ENCODE results near the gene HOXA9.

The HOXA9 gene

DNA sequence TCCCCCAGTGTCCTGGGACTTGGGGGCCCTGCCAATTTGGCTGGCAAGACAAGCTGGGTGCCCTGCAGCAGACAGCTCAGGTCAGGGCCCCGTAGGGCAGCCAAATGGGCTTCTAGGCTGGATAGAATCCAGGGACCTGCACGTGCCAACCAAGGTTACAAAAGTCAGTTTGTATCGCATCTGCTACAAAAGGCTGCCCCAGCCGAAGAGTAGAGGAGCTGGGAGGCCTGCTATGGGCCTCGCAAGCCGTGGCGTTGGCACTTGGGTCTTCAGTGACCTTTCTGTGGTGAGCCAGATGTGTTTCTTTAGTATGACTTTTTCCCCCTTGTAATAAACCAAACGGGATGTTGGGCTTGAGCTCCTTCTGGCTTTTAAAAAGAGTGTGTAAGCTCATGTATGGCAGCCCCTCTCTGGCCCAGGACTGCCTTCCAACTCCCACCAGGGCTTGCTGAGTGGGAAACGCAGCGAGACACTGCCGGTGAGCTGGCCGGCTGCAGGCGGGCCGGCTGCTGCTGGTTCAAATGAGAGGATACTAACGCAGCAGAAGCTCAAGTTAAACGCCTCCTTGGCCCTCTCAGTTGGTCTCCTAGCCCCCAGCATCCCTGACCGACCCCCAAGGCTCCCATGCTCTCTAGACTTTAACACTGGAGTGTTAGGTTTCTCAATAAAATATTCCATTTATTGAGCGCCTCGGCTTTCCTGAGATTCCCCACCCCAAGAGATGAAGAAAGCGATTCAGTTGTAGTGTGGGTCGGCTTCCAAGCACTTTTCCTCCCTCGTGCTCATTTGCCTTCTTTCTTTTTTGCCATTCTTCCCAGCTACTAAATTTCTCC, 11.8 kb upstream of the HOXA9 start:
- DNase-seq (ENCODE audit: low read depth in 2 of 2): no peak

- no peak for DNase-seq (ENCODE audit: low read depth in 2 of 2)
Measured at GRCh38 chr7:27176524-27176845, 11.1 kb upstream of the HOXA9 start.

DNA sequence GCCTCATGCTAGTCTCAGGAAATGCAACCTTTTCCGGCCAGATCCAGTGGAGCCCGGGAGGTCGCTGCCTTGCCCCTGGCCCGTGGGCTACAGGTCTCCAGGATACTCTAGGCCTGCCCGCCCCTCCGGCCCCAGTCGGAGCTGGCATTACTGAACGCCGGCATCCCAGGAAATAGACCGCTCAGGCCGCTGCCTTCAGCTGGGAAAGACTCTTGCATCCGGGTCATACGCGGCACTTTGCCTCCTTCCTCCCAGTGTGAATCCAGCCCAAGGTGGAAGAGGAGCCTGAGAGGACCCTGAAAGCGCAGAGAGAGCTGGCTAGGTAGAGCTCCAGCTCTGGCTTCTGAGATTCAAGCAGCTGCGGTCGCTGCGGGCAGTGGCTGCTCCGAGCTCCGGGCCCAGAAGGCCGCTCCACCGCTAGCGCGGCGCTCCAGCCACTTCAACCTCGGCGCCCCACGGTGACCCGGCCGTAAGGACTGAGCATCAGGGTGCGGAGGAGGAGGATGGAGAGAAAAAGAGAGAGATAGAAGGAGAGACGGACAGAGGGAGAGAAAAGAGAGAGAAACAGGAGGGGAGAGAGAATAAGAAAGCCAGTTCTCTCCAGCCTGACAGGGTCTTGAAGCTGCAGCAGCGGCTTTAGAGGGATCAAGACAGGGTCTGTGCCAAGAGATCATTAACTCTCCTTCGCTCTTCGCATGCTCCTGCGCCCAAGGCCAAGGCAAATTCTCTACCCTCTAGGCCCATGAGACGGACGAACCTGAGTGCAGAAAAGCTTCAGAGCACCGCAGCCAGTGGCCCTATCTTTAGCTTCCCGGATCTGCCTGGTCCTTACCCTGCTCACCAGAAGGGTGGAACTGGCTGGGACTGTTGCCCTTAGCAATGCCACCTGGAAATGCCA, 10.5 kb upstream of the HOXA9 start:
- DNase-seq (ENCODE audit: low read depth in 2 of 2): no peak

DNA sequence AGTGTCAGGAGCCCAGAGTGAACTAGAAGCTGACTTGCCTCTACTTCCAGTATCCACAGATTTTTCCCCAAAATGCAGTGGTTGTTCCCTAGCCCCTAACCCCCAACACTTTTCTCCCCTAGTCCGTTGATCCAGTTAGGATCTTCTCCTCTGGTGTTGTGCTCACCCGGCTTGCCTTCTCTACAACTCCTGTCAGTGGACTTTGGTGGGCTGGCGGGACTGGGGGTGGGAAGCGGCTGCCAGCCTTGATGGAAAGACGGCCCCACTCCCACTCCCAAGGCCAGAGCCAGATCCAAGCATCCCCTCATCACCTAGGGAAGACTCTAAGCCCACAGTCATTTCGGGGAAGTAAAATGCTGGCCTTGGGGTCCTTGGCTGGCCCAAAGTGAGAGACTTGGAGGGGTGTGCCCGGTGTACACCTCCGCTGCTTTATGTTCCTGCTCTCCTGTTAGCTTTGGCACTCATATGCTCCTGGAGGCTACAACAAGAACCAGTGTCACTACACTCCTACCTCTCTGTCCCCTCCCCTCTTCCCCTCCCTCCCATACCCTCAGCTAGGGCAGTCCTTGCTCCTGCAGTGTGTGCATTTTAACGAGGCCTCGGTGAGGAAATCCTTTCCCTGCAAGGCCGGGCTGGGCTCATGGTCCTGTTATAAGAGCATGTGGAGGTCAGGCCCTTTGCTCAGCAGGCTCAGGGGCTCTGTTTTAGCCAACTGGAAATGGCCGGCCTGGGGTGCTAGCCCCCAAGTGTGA, 9.7 kb upstream of the HOXA9 start:
- no peak for DNase-seq (ENCODE audit: low read depth in 2 of 2)

DNA sequence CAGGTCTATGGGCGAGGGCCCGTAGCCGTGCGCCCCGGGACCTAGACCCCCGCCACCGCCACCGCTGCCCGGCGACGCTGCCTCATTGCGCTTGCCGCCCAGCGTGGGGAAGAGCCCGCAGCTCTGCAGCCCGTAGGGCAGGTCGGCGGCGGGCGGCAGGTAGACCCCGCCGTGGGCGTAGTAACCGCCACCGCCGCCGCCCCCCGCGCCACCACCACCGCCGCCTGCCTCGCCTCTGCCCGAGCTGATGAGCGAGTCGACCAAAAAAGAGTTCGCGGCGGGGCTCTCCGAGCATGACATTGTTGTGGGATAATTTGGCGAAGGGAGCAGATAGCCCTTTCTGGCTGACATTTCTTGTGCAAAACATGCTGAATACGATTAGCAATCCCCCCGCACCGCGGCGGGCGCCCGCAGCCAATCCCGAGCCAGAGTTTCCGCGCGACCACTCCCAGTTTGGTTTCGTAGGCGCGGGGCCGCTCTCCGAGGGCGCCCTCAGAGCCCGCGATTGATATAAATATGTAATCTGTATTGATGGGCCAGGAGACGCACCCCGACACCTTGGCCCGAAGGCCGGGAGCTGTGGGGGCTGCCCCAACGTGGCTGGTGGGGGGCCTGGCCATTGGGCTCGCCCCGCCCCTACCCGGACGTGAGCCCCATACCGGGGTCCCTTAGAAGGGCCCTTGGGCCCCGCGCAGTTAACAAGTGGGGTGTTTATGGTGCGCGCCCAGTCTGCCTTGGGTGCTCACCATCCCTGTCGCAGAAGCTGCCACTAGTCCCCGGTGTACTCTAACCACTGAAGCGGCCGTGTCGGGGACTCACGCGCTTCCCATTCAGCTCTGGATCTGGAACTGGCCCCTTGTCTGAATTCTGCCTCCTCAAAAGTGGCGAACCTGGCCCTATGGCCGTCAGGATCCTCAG, 8.9 kb upstream of the HOXA9 start, which contains the start of gene HOXA10:
Gene HOXA10 (minus strand): TSS at position 365 of the 918 bp plus-strand sequence. CDS start 14 bp downstream, at position 351.
- DNase-seq (ENCODE audit: low read depth in 2 of 2): no peak

DNA sequence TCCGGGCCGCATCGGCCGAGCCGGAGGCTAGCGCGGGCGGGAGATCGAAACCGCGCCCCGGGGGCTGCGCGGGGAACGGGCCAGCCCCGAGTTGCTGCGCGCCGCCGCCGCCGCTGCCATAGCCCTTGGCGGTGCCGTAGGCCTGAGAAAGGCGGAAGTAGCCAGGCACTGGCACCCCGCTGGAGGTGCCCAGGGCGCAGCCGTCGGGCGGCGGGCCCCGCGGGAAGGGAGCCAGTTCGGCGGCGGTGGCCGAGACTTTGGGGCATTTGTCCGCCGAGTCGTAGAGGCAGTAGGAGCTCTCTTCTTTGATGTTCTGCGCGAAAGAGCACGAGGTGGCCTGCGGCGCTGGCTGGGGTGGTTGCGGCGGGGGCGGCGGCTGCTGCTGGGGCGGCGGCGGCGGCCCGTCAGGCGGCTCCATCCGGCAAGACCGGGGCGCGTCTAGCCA, 8.2 kb upstream of the HOXA9 start:
- DNase-seq (ENCODE audit: low read depth in 2 of 2): no peak

DNA sequence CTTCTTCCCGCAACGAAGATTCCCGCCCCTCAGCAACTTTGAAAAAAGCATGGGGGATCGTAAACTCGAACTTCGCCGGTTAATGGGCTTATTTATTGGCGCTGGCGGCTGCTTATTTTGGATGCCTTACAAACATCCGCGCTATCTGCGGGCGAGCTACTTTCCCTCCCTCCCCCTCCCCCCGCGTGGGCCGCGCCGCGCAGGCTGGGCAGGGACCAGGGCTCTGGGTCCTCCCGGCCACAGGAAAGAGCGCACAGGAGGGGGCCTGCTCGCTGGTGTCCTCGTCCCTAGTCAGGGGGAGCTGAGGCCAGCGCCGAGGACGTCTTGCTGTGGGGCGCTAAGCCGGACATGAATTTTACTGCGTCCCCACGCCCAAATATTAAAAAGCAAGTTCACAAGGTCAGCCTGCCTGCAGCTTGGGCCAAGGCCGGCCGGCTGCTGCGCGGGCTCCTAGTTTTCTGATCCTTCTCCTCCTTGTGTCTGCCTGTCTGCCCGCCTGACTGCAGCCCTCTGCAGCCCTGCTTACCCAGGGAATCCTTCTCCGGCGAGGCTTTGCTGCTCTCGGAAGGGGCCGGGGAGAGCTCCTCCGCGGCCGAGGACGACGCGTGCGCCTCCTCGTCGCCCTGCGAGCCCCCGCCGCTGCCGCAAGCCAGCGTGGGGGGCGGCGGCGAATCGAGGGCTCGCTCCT, 7.6 kb upstream of the HOXA9 start:
- DNase-seq (ENCODE audit: low read depth in 2 of 2): no peak

- no peak for DNase-seq (ENCODE audit: low read depth in 2 of 2)
Measured at GRCh38 chr7:27172315-27172774, 7.0 kb upstream of the HOXA9 start.

- DNase-seq (ENCODE audit: low read depth in 2 of 2): no peak
Measured at GRCh38 chr7:27171637-27172314, 6.4 kb upstream of the HOXA9 start.

GRCh38 chr7:27171325-27171636, 5.9 kb upstream of the HOXA9 start:
- no peak for DNase-seq (ENCODE audit: low read depth in 2 of 2)

DNA sequence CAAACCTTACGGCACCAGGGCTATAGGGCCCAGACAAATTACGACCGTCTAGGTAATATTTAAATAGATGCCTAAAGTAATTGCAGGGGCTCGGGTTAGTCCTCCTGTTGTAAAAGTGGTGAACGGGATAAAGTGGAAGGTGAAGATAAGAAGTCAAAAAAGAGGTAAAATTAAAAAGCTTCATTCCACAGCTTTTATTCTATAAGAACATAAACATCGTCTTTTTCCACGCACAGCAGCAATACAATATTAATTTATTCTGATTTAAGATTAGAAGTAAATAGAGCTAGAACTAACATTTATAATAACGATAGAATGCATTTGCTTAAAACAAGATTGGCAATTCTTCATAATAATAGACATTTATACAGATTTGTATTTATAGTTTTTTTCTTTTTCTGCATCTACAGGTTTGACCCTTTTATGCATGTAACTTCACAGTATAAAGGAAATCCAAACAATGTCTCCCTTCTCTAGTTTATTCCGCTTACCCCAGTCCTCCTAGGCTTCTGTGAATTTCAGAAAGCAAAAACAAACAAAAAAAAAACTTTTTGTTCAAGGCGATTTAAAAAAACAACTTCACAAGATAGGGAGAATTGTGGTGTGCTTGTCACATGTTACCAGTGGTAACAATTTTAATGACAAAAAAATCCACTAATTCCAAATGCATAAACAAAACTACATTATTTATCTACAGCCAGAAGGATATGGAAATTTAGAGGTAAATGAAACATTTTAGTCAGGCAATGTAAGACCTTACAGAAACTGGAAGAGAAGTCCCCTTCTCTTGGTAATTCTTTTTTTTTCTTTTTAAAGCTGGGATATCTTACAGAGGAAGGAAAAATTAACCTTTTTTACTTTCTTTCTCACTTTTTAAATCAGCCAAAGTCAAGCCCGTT, 5.3 kb upstream of the HOXA9 start:
- DNase-seq (ENCODE audit: low read depth in 2 of 2): no peak

- no peak for DNase-seq (ENCODE audit: low read depth in 2 of 2)
Measured at GRCh38 chr7:27169658-27170425, 4.5 kb upstream of the HOXA9 start.

GRCh38 chr7:27168265-27168947, 3.1 kb upstream of the HOXA9 start:
- no peak for DNase-seq (ENCODE audit: low read depth in 2 of 2)

GRCh38 chr7:27167916-27168264, 2.6 kb upstream of the HOXA9 start:
- no peak for DNase-seq (ENCODE audit: low read depth in 2 of 2)

DNA sequence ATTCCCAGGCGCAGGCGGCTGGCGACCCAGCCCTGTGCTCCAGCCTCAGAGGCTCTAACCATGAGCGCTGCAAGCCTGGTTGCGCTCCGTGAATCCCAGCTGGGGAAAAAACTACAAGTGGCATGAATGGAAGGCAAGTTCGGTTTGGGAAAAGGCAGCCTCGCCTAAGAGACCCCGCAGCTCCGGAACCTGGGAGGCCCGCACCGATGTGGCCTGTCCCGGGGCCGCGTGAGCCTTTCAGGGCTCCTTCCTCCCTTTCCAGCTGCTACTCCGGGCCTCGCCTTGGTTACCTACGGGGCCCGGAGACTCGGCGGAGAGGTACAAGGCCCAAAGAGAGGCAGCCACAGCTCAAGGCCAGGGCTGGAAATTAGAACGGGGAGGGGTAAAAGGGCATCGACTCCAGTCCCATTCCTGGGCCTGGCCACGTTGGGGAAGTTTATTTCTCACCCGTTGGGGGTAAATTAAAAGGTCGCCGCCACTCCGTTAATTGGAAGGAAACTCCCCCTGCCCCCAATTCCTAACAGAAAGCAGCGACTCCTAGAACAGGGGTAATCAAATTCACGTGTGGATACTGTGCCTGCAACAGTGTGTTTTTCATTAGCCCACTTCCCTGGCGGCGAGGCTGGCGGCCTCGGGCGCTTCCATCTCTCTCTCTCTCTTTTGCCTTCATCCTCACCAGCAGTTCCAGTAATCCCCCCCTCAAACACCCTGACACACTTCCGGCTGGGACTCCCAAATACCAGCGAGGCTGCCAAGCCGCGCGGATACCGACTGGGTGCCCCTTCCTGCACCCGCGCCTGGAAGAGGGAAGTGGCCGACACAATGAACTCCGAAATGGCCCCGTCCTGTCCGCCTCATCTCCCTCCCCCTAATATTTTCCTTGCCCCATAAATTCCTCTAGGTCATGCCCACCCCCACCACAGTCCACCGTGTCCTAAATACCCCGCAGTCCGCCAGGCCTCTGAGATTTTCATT, 1.5 kb upstream of the HOXA9 start:
- no peak for DNase-seq (ENCODE audit: low read depth in 2 of 2)

- DNase-seq (ENCODE audit: low read depth in 2 of 2): no peak
Measured at GRCh38 chr7:27165996-27166530, 726 bp upstream of the HOXA9 start.
